Prostate gland (tissue), 2 donors: Measurements from ENCODE around the gene SH3GLB2. TPM values are rescaled to one million over a fixed set of nuclear protein-coding genes. Genes with fewer than 3 reads are reported as not detected.

Experiments
- DNase-seq: peaks from one replicate; pipeline ENCODE4 v3.0.0-alpha.2; 2019; ENCODE audit warnings: low spot score
- H3K27ac ChIP-seq, 2 donors: fragments of 200-600 bp; sonication (generic); 2 replicates each; pipeline ENCODE4 v1.5.1; 2017 to 2019
- H3K27me3 ChIP-seq: fragments of 200-600 bp; sonication (generic); replicated peaks from 2 replicates; pipeline ENCODE4 v1.5.1; 2019; ENCODE audit not compliant: insufficient read depth
- H3K36me3 ChIP-seq, 2 donors: fragments of 200-600 bp; sonication (generic); 1 replicate in 1 of 2; 2 replicates in 1 of 2; pipeline versions ENCODE4 v1.5.1 to v1.8.1; 2017 to 2019
- H3K4me1 ChIP-seq: fragments of 200-600 bp; sonication (generic); replicated peaks from 2 replicates; pipeline ENCODE4 v1.5.1; 2019
- H3K4me3 ChIP-seq, 2 donors: fragments of 200-600 bp; sonication (generic); 2 replicates each; pipeline ENCODE4 v1.5.1; 2017 to 2019
- H3K9me3 ChIP-seq: fragments of 200-600 bp; sonication (generic); 2 replicates; pipeline ENCODE4 v1.5.1; 2017
- CTCF ChIP-seq, 4 experiments: fragments of 200-600 bp in 2 of 4; fragments of 450-650 bp in 2 of 4; sonication (generic) in 2 of 4; IDR thresholded peaks; 1 replicate in 3 of 4; 2 replicates in 1 of 4; pipeline ENCODE4 v1.5.1; 2016 to 2019; ENCODE audit warnings: antibody characterized with exemption in 4 of 4, mild to moderate bottlenecking in 2 of 4, moderate library complexity in 2 of 4
- POLR2A ChIP-seq: fragments of 450-650 bp; IDR thresholded peaks from one replicate; pipeline ENCODE4 v1.6.1; 2016; ENCODE audit warnings: antibody characterized with exemption, mild to moderate bottlenecking
- POLR2AphosphoS5 ChIP-seq: sonication (generic); formaldehyde crosslinking; IDR thresholded peaks from one replicate; pipeline ENCODE4 v1.6.1; 2017; ENCODE audit warnings: antibody characterized with exemption
- WGBS: methylation state at CpG from one replicate; pipeline ENCODE4 v1.1.5; 2018; 5-methylcytosine and 5-hydroxymethylcytosine counted together
- intact Hi-C: fragments of 100-400 bp; cut with DNase I; formaldehyde crosslinking; loops from one replicate; pipeline ENCODE4 v1.14.2; 2022
- total RNA-seq, 2 donors: library from RNA; depleted of rRNA; stranded (reverse); fragments of >200 nt; gene quantifications; one replicate each; pipeline ENCODE4 v1.1.0, GENCODE V29; 2016

SH3GLB2 gene
- total RNA-seq, 2 donors from 2014 or later, result 113 to 178 TPM

DNA sequence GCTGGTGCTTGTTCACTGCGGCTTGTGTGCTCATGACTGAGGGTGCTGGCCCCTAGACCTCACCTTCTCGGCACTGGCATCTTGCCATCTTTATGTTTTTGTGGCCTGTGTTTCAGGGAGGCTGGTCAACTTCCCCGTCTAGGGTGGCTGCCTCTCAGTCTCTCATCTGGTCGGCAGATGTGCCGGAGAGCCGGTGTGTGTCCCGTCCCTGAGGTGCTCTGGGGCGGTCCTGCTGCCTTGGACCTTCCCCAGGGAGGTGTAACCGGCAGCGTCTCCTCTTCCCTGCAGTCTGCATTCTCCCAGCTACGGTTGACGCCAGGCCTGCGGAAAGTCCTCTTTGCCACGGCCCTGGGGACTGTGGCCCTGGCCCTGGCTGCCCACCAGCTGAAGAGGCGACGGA lies 13.9 kb upstream of the SH3GLB2 start:
- no peak for TF ChIP-seq POLR2A
- TF ChIP-seq CTCF (IDR thresholded peaks at IDR 0.05), result no peak
- TF ChIP-seq POLR2AphosphoS5, result no peak
- Histone ChIP-seq H3K9me3 (no peaks in the 10 kb centered on the region), H3K4me3 (no peak overlapping the region), H3K27me3 (no peaks in the 10 kb centered on the region), H3K4me1 (peaks cover 11% of the 10 kb centered on the region), H3K27ac (no peak overlapping the region), H3K36me3 (peaks cover 9 to 10% of the 10 kb centered on the region in 2 donors)
- intact Hi-C loops, result no loop called here
- 92% methylated on average over 16 of the region's 16 CpGs for WGBS
- no peak for DNase-seq

- peaks cover 11% of the 10 kb centered on the region for H3K4me1 ChIP-seq
- DNase-seq, result no peak
- intact Hi-C loops, result no loop called here
- peaks cover 9 to 10% of the 10 kb centered on the region in 2 donors for H3K36me3 ChIP-seq
- 78% methylated on average over 12 of the region's 12 CpGs for WGBS
- TF ChIP-seq POLR2AphosphoS5 (no peak), CTCF (IDR thresholded peaks at IDR 0.05) (no peak), POLR2A (no peak)
- H3K27me3 ChIP-seq, result no peaks in the 10 kb centered on the region
- H3K9me3 ChIP-seq, result no peaks in the 10 kb centered on the region
- H3K27ac ChIP-seq, result no peak overlapping the region
- H3K4me3 ChIP-seq, result no peak overlapping the region
Observed at GRCh38 chr9:129040113-129040643, 12.0 kb upstream of the SH3GLB2 start.

DNA sequence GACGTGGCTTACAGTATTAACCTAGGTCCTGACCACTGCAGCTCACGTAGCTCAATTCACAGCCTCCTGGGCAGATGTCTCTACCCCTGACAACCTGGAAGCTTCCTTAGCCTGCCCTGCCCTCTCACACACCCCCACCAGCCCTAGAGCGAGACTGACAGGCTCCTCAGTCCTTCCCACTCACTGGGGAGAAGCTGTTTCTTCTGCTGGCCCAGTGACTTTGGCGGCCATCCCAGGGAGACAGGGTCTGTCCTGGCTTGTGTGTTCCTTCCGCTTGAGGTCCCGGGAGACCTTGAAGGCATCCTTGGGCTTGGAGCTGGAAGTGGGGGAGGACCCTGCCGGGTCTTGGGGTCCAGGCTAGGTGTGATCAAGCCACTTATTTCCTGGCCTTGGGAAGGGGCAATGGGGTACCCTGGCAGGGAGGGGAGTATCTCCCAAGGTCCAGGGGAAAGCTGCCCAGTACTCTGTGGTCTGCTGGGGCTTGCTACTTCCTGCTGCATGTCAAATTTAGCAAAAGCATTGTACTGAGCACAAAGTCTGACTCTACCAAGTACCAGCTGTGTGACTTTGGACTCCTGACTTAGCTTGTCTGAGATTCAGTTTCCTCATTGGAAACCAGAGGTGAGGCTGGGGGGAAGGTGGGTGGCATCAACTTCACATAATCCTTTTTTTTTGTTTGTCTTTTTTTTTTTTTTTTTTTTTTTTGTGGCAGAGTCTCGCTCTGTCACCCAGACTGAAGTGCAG lies 10.2 kb upstream of the SH3GLB2 start:
- H3K36me3 ChIP-seq, result peaks cover 9 to 10% of the 10 kb centered on the region in 2 donors
- intact Hi-C loops, result no loop called here
- DNase-seq, result no peak
- no peaks in the 10 kb centered on the region for H3K9me3 ChIP-seq
- TF ChIP-seq POLR2A, result no peak
- no peak for TF ChIP-seq CTCF (IDR thresholded peaks at IDR 0.05)
- no peak for TF ChIP-seq POLR2AphosphoS5
- WGBS, result 33% methylated on average over 8 of the region's 8 CpGs
- H3K27me3 ChIP-seq, result no peaks in the 10 kb centered on the region
- H3K4me3 ChIP-seq, result peak overlapping the region in 1 of 2 donors; percentile 96
- H3K27ac ChIP-seq, result peak overlapping the region; percentile 26 to 35
- H3K4me1 ChIP-seq, result peaks cover 11% of the 10 kb centered on the region

DNA sequence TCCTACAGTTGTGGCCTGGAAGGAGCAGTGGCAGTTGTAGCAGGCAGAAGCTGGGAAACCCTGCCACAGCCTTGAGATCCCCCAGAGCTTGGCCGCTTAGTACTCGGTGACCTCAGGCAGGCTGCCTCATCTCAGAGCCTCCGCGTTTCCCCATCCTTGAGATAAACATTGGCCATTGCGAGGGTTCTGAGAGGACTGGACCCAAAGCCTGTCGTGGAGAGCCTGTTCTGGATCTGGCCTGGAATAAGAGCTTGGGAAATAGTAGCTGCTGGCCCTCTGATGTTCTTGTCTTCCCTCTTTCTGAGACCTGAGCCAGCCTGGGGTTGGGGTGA lies 9.6 kb upstream of the SH3GLB2 start:
- TF ChIP-seq POLR2A, result no peak
- TF ChIP-seq POLR2AphosphoS5, result no peak
- TF ChIP-seq CTCF (IDR thresholded peaks at IDR 0.05), result no peak
- no peaks in the 10 kb centered on the region for H3K9me3 ChIP-seq
- DNase-seq, result no peak
- H3K4me1 ChIP-seq, result peaks cover 11% of the 10 kb centered on the region
- WGBS, result 25% methylated on average over 6 of the region's 6 CpGs
- intact Hi-C loops, result no loop called here
- H3K27me3 ChIP-seq, result no peaks in the 10 kb centered on the region
- H3K4me3 ChIP-seq, result peak overlapping the region; percentile 81 to 96
- peaks cover 9 to 10% of the 10 kb centered on the region in 2 donors for H3K36me3 ChIP-seq
- H3K27ac ChIP-seq, result peak overlapping the region; percentile 26 to 35
